H1 (cell line): Measurements from ENCODE around the gene PPM1F. TPM values are rescaled to one million over a fixed set of nuclear protein-coding genes. Genes with fewer than 3 reads are reported as not detected.

ENCODE experiments used
- CTCF ChIA-PET: fragments of 300-600 bp; sonication (Branson Sonifier 250); formaldehyde crosslinking; loops from one replicate; lab custom pipeline; 2021; ENCODE audit not compliant: partially characterized antibody; lab: Charles Lee
- POLR2A ChIA-PET: fragments of 300-600 bp; sonication (Branson Sonifier 250); formaldehyde crosslinking; loops from one replicate; lab custom pipeline; 2021; ENCODE audit warnings: inconsistent platforms; ENCODE audit not compliant: partially characterized antibody; lab: Charles Lee
- DNase-seq, 2 experiments: peaks; one replicate each; pipeline versions ENCODE4 v3.0.0 to v3.0.0-alpha.2; 2010 to 2022; ENCODE audit warnings: low spot score in 2 of 2, low read depth in 1 of 2, mixed read lengths in 1 of 2
- FAIRE-seq: peaks from 2 replicates; lab custom pipeline; 2011; peaks lifted over from hg19 to GRCh38; lab: Jason Lieb, UNC
- H2AFZ ChIP-seq: 2 replicates; pipeline ENCODE4 v1.8.1; 2012; ENCODE audit warnings: low read length, inconsistent platforms
- H2AK5ac ChIP-seq: 2 replicates; pipeline ENCODE4 v1.6.1; 2013; ENCODE audit warnings: low read depth, low read length
- H2BK120ac ChIP-seq: replicated peaks from 2 replicates; pipeline ENCODE3; 2013; ENCODE audit warnings: low read depth, low read length, inconsistent platforms
- H2BK12ac ChIP-seq: 2 replicates; pipeline ENCODE4 v1.6.1; 2013; ENCODE audit warnings: low read depth, low read length
- H2BK15ac ChIP-seq: 2 replicates; pipeline ENCODE4 v1.6.1; 2013; ENCODE audit warnings: low read length
- H2BK20ac ChIP-seq: 2 replicates; pipeline ENCODE4 v1.6.1; 2013; ENCODE audit warnings: low read length
- H2BK5ac ChIP-seq: 2 replicates; pipeline ENCODE4 v1.6.1; 2013; ENCODE audit warnings: low read depth, low read length
- H3K14ac ChIP-seq: 2 replicates; pipeline ENCODE4 v1.6.1; 2013; ENCODE audit warnings: inconsistent platforms; ENCODE audit not compliant: insufficient read length
- H3K18ac ChIP-seq: 2 replicates; pipeline ENCODE4 v1.6.1; 2013; ENCODE audit warnings: low read length; ENCODE audit errors: extremely low read depth
- H3K23ac ChIP-seq: 2 replicates; pipeline ENCODE4 v1.6.1; 2013; ENCODE audit warnings: inconsistent platforms; ENCODE audit not compliant: insufficient read length
- H3K23me2 ChIP-seq: 2 replicates; pipeline ENCODE4 v1.6.1; 2013; ENCODE audit warnings: low read depth, low read length
- H3K27ac ChIP-seq: 2 replicates; pipeline ENCODE4 v1.6.1; 2011; ENCODE audit warnings: low read depth, low read length, inconsistent platforms
- H3K27me3 ChIP-seq, 4 experiments: replicated peaks in 1 of 4; 1 replicate in 1 of 4; 2 replicates in 3 of 4; pipeline versions ENCODE4 v1.6.1 to v1.8.1; 2011 to 2013; ENCODE audit warnings: low read length in 3 of 4, mild to moderate bottlenecking in 3 of 4, inconsistent platforms in 2 of 4, mixed read lengths in 2 of 4, moderate library complexity in 1 of 4; ENCODE audit not compliant: control insufficient read depth in 3 of 4, insufficient read depth in 3 of 4; ENCODE audit errors: extremely low read depth in 1 of 4
- H3K36me3 ChIP-seq, 4 experiments: 2 replicates each; pipeline versions ENCODE4 v1.6.1 to v1.8.1; 2011 to 2013; ENCODE audit warnings: mild to moderate bottlenecking in 4 of 4, low read length in 3 of 4, moderate library complexity in 2 of 4, control low read depth in 1 of 4, inconsistent platforms in 1 of 4; ENCODE audit not compliant: insufficient read depth in 4 of 4, control insufficient read depth in 2 of 4
- H3K4ac ChIP-seq: replicated peaks from 2 replicates; pipeline ENCODE3; 2013; ENCODE audit warnings: low read length, low read depth, mixed read lengths, inconsistent platforms; ENCODE audit not compliant: insufficient read length
- H3K4me1 ChIP-seq, 4 experiments: replicated peaks in 1 of 4; 1 replicate in 1 of 4; 2 replicates in 3 of 4; pipeline versions ENCODE4 v1.6.1 to v1.8.1; 2011 to 2013; ENCODE audit warnings: low read length in 3 of 4, inconsistent platforms in 2 of 4, mixed read lengths in 1 of 4; ENCODE audit not compliant: insufficient read depth in 4 of 4, control insufficient read depth in 3 of 4
- H3K4me2 ChIP-seq, 2 experiments: 2 replicates each; pipeline versions ENCODE4 v1.6.1 to v1.8.1; 2011 to 2013; ENCODE audit warnings: low read depth in 2 of 2, low read length in 2 of 2, control low read depth in 1 of 2, inconsistent platforms in 1 of 2, mild to moderate bottlenecking in 1 of 2; ENCODE audit not compliant: insufficient read depth in 1 of 2
- H3K4me3 ChIP-seq, 4 experiments: fragments of 200-600, 300-600 bp in 1 of 4; sonication (generic), shearing (Covaris generic), sonication (Bioruptor Twin) in 1 of 4; 2 replicates each; pipeline versions ENCODE4 v1.5.1 to v1.8.1; 2011 to 2016; ENCODE audit warnings: low read length in 4 of 4, low read depth in 3 of 4, control low read depth in 2 of 4, inconsistent platforms in 2 of 4, mild to moderate bottlenecking in 2 of 4, mixed read lengths in 1 of 4, moderate library complexity in 1 of 4; ENCODE audit not compliant: insufficient read depth in 2 of 4; ENCODE audit errors: extremely low read depth in 1 of 4
- H3K56ac ChIP-seq: replicated peaks from 2 replicates; pipeline ENCODE3; 2013; ENCODE audit warnings: low read depth, mild to moderate bottlenecking, mixed read lengths, low read length, inconsistent platforms; ENCODE audit not compliant: insufficient read length
- H3K79me1 ChIP-seq: 2 replicates; pipeline ENCODE4 v1.6.1; 2013; ENCODE audit warnings: low read depth, low read length, control low read depth
- H3K79me2 ChIP-seq, 2 experiments: 2 replicates each; pipeline versions ENCODE4 v1.6.1 to v1.8.1; 2012 to 2013; ENCODE audit warnings: low read length in 2 of 2, mild to moderate bottlenecking in 2 of 2, inconsistent platforms in 1 of 2; ENCODE audit not compliant: insufficient read depth in 2 of 2, control insufficient read depth in 1 of 2
- H3K9ac ChIP-seq, 4 experiments: replicated peaks in 1 of 4; 1 replicate in 1 of 4; 2 replicates in 3 of 4; pipeline versions ENCODE4 v1.6.1 to v1.8.1; 2011 to 2013; ENCODE audit warnings: low read depth in 3 of 4, low read length in 3 of 4, control low read depth in 2 of 4, mild to moderate bottlenecking in 2 of 4, moderate library complexity in 2 of 4, inconsistent platforms in 1 of 4; ENCODE audit errors: extremely low read depth in 1 of 4
- H3K9me3 ChIP-seq, 2 experiments: 2 replicates each; pipeline versions ENCODE4 v1.6.1 to v1.8.1; 2012 to 2013; ENCODE audit warnings: mild to moderate bottlenecking in 2 of 2, moderate library complexity in 2 of 2, control low read depth in 1 of 2, inconsistent platforms in 1 of 2, low read depth in 1 of 2, low read length in 1 of 2, mixed read lengths in 1 of 2; ENCODE audit not compliant: insufficient read depth in 2 of 2
- H4K20me1 ChIP-seq, 2 experiments: replicated peaks in 1 of 2; 2 replicates each; pipeline versions ENCODE3 to v1.8.1; 2011 to 2013; ENCODE audit warnings: inconsistent platforms in 2 of 2, low read length in 2 of 2, mild to moderate bottlenecking in 1 of 2; ENCODE audit not compliant: insufficient read depth in 2 of 2, control insufficient read depth in 1 of 2
- H4K5ac ChIP-seq: 2 replicates; pipeline ENCODE4 v1.6.1; 2013; ENCODE audit warnings: low read length, low read depth, mixed read lengths, inconsistent platforms; ENCODE audit not compliant: insufficient read length
- H4K8ac ChIP-seq: 2 replicates; pipeline ENCODE4 v1.8.0; 2013; ENCODE audit warnings: mild to moderate bottlenecking, moderate library complexity, low read length, inconsistent platforms; ENCODE audit not compliant: insufficient read depth; ENCODE audit errors: extremely low read depth
- H4K91ac ChIP-seq: replicated peaks from 2 replicates; pipeline ENCODE3; 2013; ENCODE audit warnings: low read length, mixed read lengths, inconsistent platforms; ENCODE audit not compliant: insufficient read length
- FOSL1 ChIP-seq: IDR thresholded peaks from 2 replicates; pipeline ENCODE4 v1.6.1; 2011; ENCODE audit warnings: mild to moderate bottlenecking, low read depth, low read length, moderate library complexity; ENCODE audit not compliant: insufficient read depth
- TAF7 ChIP-seq: optimal IDR thresholded peaks from 2 replicates; pipeline ENCODE3; 2011; ENCODE audit warnings: low read depth, mild to moderate bottlenecking, inconsistent platforms, low read length, moderate library complexity, borderline replicate concordance
- WGBS, 2 experiments: shearing (Covaris generic) in 1 of 2; methylation state at CpG; one replicate each; pipeline versions ENCODE4 v1.1.6 to v1.1.7; 2013 to 2015; ENCODE audit warnings: low lambda C conversion rate in 2 of 2, mixed read lengths in 2 of 2, inconsistent platforms in 1 of 2, low coverage in 1 of 2, missing lambda C conversion rate in 1 of 2; ENCODE audit not compliant: insufficient replicate concordance in 2 of 2, insufficient coverage in 1 of 2, insufficient read length in 1 of 2; ENCODE audit errors: extremely low coverage in 1 of 2, missing lambda C conversion rate in 1 of 2; 5-methylcytosine and 5-hydroxymethylcytosine counted together
- polyA plus RNA-seq, 7 experiments: library from polyadenylated mRNA; depleted of rRNA in 3 of 7; stranded (reverse) in 5 of 7; unstranded in 2 of 7; fragments of >200 nt in 5 of 7; fragments of 200-250 nt in 2 of 7; gene quantifications; 1 replicate in 5 of 7; 2 replicates in 1 of 7; 4 replicates in 1 of 7; pipeline versions ENCODE4 v1.2.1 to v1.2.3, GENCODE V29; 2011 to 2013; ENCODE audit warnings: missing spikeins in 2 of 7, mixed read lengths in 2 of 7
- total RNA-seq: library from RNA; stranded (reverse); fragmentation: NEBNext Ultra II Directional; extraction: Animal tissue kit (Norgen Biotek cat#: 25700); gene quantifications from 2 replicates; pipeline ENCODE4 v1.2.1, GENCODE V29; 2021

Gene PPM1F
- total and polyA plus RNA-seq, 2 of the 8 experiments (the other 6 are each of a cell fraction or from before 2014, with no cell fraction given) = 12.4 to 22.8 TPM

DNA sequence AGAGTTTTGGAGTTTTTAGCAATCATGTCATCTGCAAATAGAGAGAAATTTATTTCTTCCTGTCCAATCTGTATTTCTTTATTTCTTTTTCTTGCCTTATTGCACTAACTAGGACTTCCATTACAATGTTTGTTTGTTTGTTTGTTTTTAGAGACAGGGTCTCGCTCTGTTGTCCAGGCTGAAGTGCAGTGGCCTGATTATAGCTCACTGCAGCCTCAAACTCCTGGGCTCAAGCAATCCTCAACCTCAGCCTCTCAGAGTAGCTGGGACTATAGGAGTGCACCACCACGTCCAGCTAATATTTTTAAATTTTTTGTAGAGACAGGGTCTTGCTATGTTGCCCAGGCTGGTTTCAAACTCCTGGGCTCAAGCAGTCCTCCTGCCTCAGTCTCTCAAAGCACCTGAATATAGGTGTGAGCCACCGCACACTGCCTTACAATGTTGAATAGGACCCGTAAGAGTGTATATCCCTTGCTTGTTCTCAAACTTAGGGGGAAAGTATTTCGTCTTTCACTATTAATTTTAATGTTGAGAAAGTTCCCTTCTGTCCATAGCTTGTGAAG lies 55.6 kb downstream of the PPM1F start:
- WGBS, 2 experiments = 92% methylated on average over 5 of the region's 5 CpGs; no CpG with 5 or more reads in 1 of the 2 experiments

More for the DNA sequence above, 55.6 kb downstream of the PPM1F start:
- H3K14ac ChIP-seq = no peak overlapping the region
- no peak overlapping the region for H3K23ac ChIP-seq
- H3K79me2 ChIP-seq = no peaks in the 10 kb centered on the region
- H3K9ac ChIP-seq = no peak overlapping the region
- no peaks in the 10 kb centered on the region for H3K79me1 ChIP-seq
- H3K56ac ChIP-seq = no peak overlapping the region
- TF ChIP-seq TAF7 (no peak), FOSL1 (no peak)
- H2BK120ac ChIP-seq = no peak overlapping the region
- no peaks in the 10 kb centered on the region for H3K9me3 ChIP-seq
- no peak overlapping the region for H2BK5ac ChIP-seq
- H3K4me3 ChIP-seq = no peak overlapping the region
- no peak overlapping the region for H2BK15ac ChIP-seq
- DNase-seq = no peak
- no peak overlapping the region for H3K27ac ChIP-seq
- no peak overlapping the region for H3K4me2 ChIP-seq
- H4K8ac ChIP-seq = no peak overlapping the region
- no peaks in the 10 kb centered on the region for H3K23me2 ChIP-seq
- H3K36me3 ChIP-seq = no peaks in the 10 kb centered on the region
- H3K27me3 ChIP-seq = no peaks in the 10 kb centered on the region
- H4K20me1 ChIP-seq = no peaks in the 10 kb centered on the region
- no peak overlapping the region for H4K5ac ChIP-seq
- ChIA-PET POLR2A (no interaction called here), CTCF (interaction anchor here (0.6 to 1.2 kb wide), 4 partner anchors 16 to 285 kb away, joined by 3 to 4 read pairs (median 3); no protein-coding TSS in a partner anchor)
- H2AK5ac ChIP-seq = no peak overlapping the region
- no peak overlapping the region for H2AFZ ChIP-seq
- H4K91ac ChIP-seq = no peak overlapping the region
- H2BK20ac ChIP-seq = no peak overlapping the region
- no peak overlapping the region for H2BK12ac ChIP-seq
- H3K4me1 ChIP-seq = no peaks in the 10 kb centered on the region
- no peak overlapping the region for H3K4ac ChIP-seq
- FAIRE-seq = no peak
- no peak overlapping the region for H3K18ac ChIP-seq
